Thymus (tissue), 11 donors: ENCODE results near the gene PSMB7. TPM values are rescaled to one million over a fixed set of nuclear protein-coding genes. Genes with fewer than 3 reads are reported as not detected.

Source experiments
- DNase-seq, 9 donors: peaks; one replicate each; pipeline ENCODE4 v3.0.0-alpha.2; 2013; ENCODE audit warnings: low spot score in 9 of 9, low read depth in 6 of 9, missing footprints in 1 of 9
- H3K27ac ChIP-seq, 2 donors: one replicate each; pipeline ENCODE4 v1.5.1; 2013; ENCODE audit warnings: control low read depth in 1 of 2, low read depth in 1 of 2, low read length in 1 of 2, mild to moderate bottlenecking in 1 of 2, moderate library complexity in 1 of 2
- H3K27me3 ChIP-seq, 2 donors: one replicate each; pipeline ENCODE4 v1.5.1; 2013; ENCODE audit warnings: low read length in 1 of 2; ENCODE audit not compliant: control insufficient read depth in 2 of 2, insufficient read depth in 1 of 2
- H3K36me3 ChIP-seq, 2 donors: one replicate each; pipeline ENCODE4 v1.5.1; 2013; ENCODE audit warnings: low read length in 1 of 2, mild to moderate bottlenecking in 1 of 2, moderate library complexity in 1 of 2; ENCODE audit not compliant: control insufficient read depth in 2 of 2, insufficient read depth in 2 of 2
- H3K4me1 ChIP-seq, 2 donors: one replicate each; pipeline ENCODE4 v1.5.1; 2013; ENCODE audit warnings: low read length in 2 of 2; ENCODE audit not compliant: control insufficient read depth in 2 of 2, insufficient read depth in 2 of 2
- H3K4me3 ChIP-seq, 2 donors: one replicate each; pipeline ENCODE4 v1.5.1; 2013; ENCODE audit warnings: low read length in 2 of 2, control low read depth in 1 of 2, mild to moderate bottlenecking in 1 of 2
- H3K9me3 ChIP-seq, 2 donors: one replicate each; pipeline ENCODE4 v1.5.1; 2013; ENCODE audit warnings: low read length in 1 of 2, mild to moderate bottlenecking in 1 of 2; ENCODE audit not compliant: control insufficient read depth in 2 of 2, insufficient read depth in 1 of 2
- WGBS: extraction: QIAGEN DNeasy Blood & Tissue Kit; methylation state at CpG from one replicate; pipeline ENCODE4 v1.1.7; 2013; 5-methylcytosine and 5-hydroxymethylcytosine counted together
- polyA plus RNA-seq: library from polyadenylated mRNA; stranded (reverse); fragments of 200-250 nt; gene quantifications from one replicate; pipeline ENCODE4 v1.2.3, GENCODE V29; 2013
- total RNA-seq: library from RNA; stranded (reverse); fragments of 120-200 nt; gene quantifications from one replicate; pipeline ENCODE4 v1.2.4, GENCODE V29; 2013
- donor health status: healthy.

The PSMB7 gene
- total and polyA plus RNA-seq, 2 donors = 132 to 177 TPM

DNA sequence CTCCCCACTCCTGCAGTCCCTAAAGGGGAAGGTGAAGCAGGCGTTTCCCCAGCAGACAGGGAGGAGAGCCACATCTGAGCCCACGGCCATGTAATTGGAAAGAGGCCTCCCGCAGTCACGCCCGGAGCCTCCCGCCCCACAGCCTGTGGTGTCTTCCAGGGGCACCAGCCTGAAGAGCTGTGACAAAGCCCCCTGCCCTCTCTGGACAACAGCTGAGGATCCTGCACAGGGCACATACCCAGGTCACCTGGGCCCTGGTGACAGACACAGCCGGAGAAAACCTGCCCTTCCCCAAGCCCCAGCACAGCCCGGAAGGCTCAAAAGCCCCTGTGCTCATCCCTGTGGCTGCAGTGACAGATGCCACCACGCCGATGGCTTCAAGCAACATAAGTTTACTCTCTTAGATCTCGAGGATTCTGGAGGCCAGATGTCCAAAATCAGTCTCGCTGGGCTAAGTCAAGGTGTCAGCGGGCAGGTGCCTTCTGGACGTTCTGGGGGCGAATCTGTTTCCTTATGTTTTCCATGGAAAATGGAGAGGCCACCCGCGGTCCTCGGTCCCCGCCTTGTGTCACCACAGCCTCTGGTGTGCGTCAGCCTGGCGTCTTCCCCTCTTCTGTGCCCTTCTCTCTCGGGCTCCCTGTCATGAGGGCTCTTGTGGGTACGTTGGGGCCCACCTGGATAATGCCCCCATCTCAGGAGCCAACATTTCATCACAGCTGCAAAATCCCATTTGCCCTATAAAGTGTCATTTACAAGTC lies 71.5 kb downstream of the PSMB7 start:
- Histone ChIP-seq H3K4me3 (no peak overlapping the region), H3K36me3 (peaks cover 5 to 8% of the 10 kb centered on the region in 2 donors), H3K9me3 (no peaks in the 10 kb centered on the region), H3K27ac (no peak overlapping the region), H3K27me3 (no peaks in the 10 kb centered on the region), H3K4me1 (no peaks in the 10 kb centered on the region)
- 97% methylated on average over 23 of the region's 23 CpGs for WGBS
- no peak for DNase-seq

DNA sequence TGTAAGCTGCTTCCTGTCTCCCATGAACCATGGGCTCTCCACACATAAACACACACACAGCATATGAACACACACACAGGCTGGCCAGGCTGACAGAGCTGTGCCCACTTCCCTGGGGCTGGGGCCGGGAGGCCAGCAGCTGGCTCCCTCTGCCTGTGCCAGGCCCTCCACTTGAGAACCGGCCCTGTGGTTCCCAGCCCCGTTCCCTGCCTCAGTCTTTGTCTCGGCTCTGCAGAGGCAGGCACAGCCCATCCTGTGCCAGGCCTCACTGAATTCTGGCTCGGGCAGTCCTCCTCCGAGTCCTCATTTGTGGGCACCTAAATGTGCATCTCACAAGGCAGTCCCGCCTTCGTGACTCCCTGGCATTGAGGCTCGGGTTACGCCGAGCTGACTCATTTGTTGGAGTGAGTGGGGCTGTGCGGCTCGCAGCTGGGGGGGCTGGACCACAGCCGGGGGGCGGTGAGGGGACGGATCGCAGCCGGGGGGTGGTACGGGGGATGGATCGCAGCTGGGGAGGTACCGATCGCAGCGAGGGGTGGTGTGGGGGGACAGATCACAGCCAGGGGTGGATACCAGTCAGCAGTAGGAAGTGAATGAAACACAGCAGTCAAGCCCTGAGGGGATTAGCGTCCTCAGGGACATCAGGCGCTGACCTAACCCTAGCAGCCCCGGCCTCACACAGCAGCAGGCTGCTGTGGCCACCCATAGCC lies 72.3 kb downstream of the PSMB7 start:
- DNase-seq = no peak
- 95% methylated on average over 26 of the region's 26 CpGs for WGBS
- no peaks in the 10 kb centered on the region for H3K9me3 ChIP-seq
- H3K27ac ChIP-seq = no peak overlapping the region
- peaks cover 2 to 5% of the 10 kb centered on the region in 2 donors for H3K36me3 ChIP-seq
- H3K27me3 ChIP-seq = no peaks in the 10 kb centered on the region
- H3K4me3 ChIP-seq = no peak overlapping the region
- no peaks in the 10 kb centered on the region for H3K4me1 ChIP-seq

DNA sequence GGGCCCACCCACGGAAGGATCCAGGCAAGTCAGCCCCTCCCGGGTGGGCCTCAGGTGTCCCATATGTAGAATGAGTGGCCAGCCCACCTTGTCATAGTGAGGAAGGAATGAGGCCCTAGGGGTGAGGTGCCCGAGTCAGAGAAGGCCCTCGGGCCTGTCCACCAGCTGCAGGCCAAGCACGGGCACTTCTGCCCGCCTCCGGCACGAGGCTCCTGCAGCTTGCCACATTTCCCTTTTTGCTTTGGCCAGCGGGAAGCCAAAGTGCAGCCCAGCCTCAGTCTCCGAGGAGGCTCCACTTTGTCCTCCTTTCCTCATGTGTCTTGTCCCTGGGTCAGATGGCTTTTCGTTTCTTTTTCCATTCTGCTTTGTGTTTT lies 72.9 kb downstream of the PSMB7 start:
- H3K4me3 ChIP-seq = no peak overlapping the region
- peaks cover 1 to 2% of the 10 kb centered on the region in 2 donors for H3K36me3 ChIP-seq
- H3K27me3 ChIP-seq = no peaks in the 10 kb centered on the region
- no peak for DNase-seq
- no peaks in the 10 kb centered on the region for H3K9me3 ChIP-seq
- no peak overlapping the region for H3K27ac ChIP-seq
- H3K4me1 ChIP-seq = no peaks in the 10 kb centered on the region
- 93% methylated on average over 11 of the region's 11 CpGs for WGBS

DNA sequence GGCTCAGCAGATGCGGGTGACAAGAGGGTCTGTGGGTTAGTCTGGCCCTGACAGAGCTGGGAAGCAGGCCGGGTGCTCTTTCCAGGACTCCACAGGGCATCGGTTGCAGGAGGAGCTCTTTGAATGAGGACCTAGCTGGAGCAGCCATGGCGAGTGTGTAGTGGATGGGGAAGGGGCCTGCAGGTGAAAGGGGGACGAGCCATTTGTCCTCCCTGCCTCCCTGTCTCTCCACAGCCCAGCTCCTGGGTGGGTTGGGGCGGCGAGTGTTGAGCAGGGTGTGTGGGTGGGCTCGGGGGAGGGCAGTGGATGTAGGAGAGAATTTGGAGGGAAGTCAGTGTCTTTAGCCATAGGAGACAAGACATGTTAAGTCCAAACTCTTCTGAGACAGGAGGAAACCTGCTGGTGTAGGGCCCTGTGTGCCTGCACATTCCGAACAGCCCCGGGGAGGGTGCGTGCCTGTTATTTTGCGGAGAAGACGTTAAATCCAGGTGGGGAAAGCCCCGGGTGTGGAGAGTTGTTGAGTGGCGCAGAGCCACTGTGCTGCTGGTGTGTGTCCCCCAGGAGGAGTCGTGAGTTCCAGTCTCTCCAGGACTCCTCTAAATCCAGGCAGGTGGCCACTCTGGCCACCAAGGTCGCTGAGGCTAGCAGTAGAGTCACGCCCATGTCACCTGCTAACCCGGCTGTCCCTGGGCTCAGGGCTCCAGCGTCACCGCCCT lies 73.6 kb downstream of the PSMB7 start:
- H3K4me3 ChIP-seq = no peak overlapping the region
- H3K4me1 ChIP-seq = no peaks in the 10 kb centered on the region
- H3K27me3 ChIP-seq = no peaks in the 10 kb centered on the region
- H3K27ac ChIP-seq = no peak overlapping the region
- WGBS = 87% methylated on average over 21 of the region's 21 CpGs
- H3K36me3 ChIP-seq = peaks cover 0 to 2% of the 10 kb centered on the region in 2 donors
- DNase-seq = no peak
- H3K9me3 ChIP-seq = no peaks in the 10 kb centered on the region

DNA sequence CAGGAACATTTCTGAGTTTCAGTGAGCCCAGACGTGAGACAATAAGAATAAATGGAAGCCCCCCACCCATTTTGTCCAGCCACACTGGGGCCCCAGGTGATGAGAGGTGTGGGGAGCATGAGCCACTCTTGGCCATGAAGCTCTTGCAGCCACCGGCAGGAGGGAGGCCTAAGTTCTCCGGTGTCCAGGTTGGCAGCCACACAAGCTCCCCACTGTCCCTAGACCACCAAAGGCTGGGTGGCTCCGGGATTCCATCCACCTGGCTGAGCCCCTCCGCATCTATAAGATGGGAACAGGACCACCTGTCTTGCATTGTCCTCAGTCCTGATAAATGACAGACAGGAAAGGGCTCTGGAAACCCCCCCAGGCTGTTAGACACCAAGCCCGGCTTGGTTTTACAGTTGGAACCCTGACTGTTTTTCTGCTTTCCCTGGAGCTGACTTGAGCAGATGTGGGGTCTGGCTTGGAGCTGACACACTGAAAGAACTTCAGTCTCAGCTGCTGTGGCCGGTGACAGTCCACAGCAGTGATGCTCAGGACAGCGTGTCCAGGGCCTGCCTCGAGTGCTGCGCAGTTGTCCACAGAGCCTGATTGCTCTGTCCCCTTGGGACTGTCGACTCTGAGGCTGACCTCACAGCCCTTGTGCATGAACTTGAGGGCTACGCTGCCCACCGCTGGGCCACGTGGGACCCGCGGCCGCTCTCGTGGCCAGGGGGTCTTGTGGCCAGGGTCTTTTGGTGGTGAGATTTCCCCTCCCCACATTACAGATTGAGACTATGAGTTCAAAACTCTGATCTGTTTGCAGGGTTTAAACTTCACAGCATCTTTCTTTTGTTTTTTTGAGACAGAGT lies 74.8 kb downstream of the PSMB7 start:
- Histone ChIP-seq H3K4me3 (no peak overlapping the region), H3K4me1 (no peaks in the 10 kb centered on the region), H3K27ac (no peak overlapping the region), H3K36me3 (peaks cover 0 to 2% of the 10 kb centered on the region in 2 donors), H3K27me3 (no peaks in the 10 kb centered on the region), H3K9me3 (no peaks in the 10 kb centered on the region)
- no peak for DNase-seq
- 91% methylated on average over 18 of the region's 18 CpGs for WGBS

DNA sequence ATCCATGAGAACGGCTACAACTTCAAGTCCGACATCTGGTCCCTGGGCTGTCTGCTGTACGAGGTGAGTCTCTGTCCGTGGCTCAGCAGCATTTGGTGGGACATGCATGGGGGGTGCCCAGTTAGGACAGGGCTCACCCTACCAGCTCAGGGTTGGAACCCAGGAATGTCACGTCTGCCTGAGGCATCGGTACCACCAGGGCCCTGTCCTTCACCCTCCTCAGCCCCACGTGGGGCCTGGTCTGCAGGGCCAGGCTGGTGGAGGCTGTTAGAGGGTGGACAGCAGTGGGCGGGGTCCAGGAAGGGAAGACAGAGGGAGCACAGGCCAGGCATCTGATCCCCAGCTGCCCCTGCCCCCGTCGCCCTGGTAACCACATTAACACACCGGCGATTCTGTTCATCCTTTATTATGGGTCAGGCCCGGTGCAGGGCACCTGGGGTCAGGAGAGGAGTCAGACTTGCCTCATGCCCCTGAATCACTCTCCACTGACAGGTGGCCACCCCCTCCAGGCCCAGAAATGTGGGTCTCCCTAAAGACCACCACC lies 75.6 kb downstream of the PSMB7 start:
- Histone ChIP-seq H3K9me3 (no peaks in the 10 kb centered on the region), H3K27ac (no peak overlapping the region), H3K4me3 (no peak overlapping the region), H3K36me3 (peaks cover 0 to 2% of the 10 kb centered on the region in 2 donors), H3K4me1 (no peaks in the 10 kb centered on the region), H3K27me3 (no peaks in the 10 kb centered on the region)
- DNase-seq = no peak
- 95% methylated on average over 13 of the region's 13 CpGs for WGBS

DNA sequence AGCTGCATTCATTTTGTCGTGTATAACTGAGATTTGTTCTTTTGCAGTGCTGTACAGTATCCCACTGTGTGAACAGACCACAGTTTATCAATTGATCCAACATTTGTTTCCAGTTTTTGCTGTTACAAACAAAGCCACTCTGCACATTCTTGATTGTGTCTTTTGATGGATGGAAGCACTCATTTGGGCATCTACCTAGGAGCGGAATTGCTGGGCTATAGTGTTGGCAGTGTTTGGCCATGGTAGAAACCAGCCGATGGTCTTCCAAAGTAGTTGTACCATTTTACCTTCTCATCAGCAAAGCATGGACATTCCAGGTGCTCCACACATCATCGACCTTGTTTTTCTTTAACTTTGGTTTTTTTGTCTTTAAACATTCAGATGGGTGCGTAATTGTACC lies 77.7 kb downstream of the PSMB7 start:
- Histone ChIP-seq H3K4me1 (no peaks in the 10 kb centered on the region), H3K4me3 (no peak overlapping the region), H3K36me3 (peaks cover 0 to 1% of the 10 kb centered on the region in 2 donors), H3K27ac (no peak overlapping the region), H3K9me3 (no peaks in the 10 kb centered on the region), H3K27me3 (no peaks in the 10 kb centered on the region)
- 97% methylated on average over 5 of the region's 5 CpGs for WGBS
- DNase-seq = no peak

DNA sequence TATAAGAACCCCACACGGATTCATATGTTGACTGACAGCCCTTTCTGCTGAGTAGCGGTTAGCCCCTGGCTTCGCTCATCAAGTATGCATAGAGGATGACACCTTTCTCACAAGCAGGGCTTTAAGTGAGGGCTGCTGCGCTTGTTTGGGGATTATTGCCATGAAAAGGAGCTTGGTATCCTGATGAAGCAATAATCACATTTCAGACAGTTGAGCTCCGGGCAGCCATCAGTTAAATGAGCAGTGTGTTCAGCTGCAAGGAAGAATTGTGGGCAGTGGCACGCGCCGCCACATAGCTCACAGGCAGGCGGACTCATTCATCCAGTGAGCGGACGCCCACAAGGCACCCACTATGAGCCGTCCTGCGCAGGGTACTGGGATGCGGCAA lies 79.9 kb downstream of the PSMB7 start:
- Histone ChIP-seq H3K4me1 (no peaks in the 10 kb centered on the region), H3K4me3 (no peak overlapping the region), H3K36me3 (no peaks in the 10 kb centered on the region), H3K9me3 (no peaks in the 10 kb centered on the region), H3K27me3 (no peaks in the 10 kb centered on the region), H3K27ac (no peak overlapping the region)
- 90% methylated on average over 14 of the region's 14 CpGs for WGBS
- no peak for DNase-seq
